Activated T-helper 1 cell treated with anti-CD3 and anti-CD28 coated beads, Interleukin-12 subunit alpha, Interleukin-12 subunit beta, Interleukin-2, Interleukin-4 antibody, amounts not matched to agents 30 ng/mL and 10 ng/mL and 1 ng/mL, durations not matched to agents 14 hours and 24 hours and 36 hours (primary cell): Measurements from ENCODE around the gene MLLT3. TPM values are rescaled to one million over a fixed set of nuclear protein-coding genes. Genes with fewer than 3 reads are reported as not detected.
A peak's percentile ranks its signal among the peaks of the same experiment; 100 is the strongest.

Experiments
- DNase-seq: peaks from one replicate; pipeline ENCODE4 v3.0.0; 2021; ENCODE audit warnings: low spot score
- H3K27ac Mint-ChIP-seq: one replicate; pipeline ENCODE4 v1.8.0; 2021; ENCODE audit warnings: mild to moderate bottlenecking, mixed read lengths
- H3K27me3 Mint-ChIP-seq: one replicate; pipeline ENCODE4 v1.8.0; 2022; ENCODE audit warnings: mild to moderate bottlenecking, moderate library complexity, mixed read lengths; ENCODE audit not compliant: insufficient read depth
- H3K36me3 Mint-ChIP-seq: one replicate; pipeline ENCODE4 v1.8.0; 2021; ENCODE audit warnings: low read depth, mixed read lengths
- H3K4me1 Mint-ChIP-seq: one replicate; pipeline ENCODE4 v1.8.0; 2021; ENCODE audit warnings: low read depth, mixed read lengths
- H3K4me3 Mint-ChIP-seq: one replicate; pipeline ENCODE4 v1.8.0; 2021; ENCODE audit warnings: mild to moderate bottlenecking, moderate library complexity, mixed read lengths
- H3K9me3 Mint-ChIP-seq: one replicate; pipeline ENCODE4 v1.8.0; 2021; ENCODE audit warnings: mixed read lengths
- intact Hi-C: fragments of 100-400 bp; cut with micrococcal nuclease; formaldehyde crosslinking; loops from one replicate; pipeline ENCODE4 v1.15.1; 2024
- total RNA-seq: library from RNA; stranded (reverse); gene quantifications from 2 replicates; pipeline ENCODE4 v1.2.3, GENCODE V29; 2022

MLLT3 gene
- total RNA-seq, 1 donor from 2014 or later: 36.4 TPM

DNA sequence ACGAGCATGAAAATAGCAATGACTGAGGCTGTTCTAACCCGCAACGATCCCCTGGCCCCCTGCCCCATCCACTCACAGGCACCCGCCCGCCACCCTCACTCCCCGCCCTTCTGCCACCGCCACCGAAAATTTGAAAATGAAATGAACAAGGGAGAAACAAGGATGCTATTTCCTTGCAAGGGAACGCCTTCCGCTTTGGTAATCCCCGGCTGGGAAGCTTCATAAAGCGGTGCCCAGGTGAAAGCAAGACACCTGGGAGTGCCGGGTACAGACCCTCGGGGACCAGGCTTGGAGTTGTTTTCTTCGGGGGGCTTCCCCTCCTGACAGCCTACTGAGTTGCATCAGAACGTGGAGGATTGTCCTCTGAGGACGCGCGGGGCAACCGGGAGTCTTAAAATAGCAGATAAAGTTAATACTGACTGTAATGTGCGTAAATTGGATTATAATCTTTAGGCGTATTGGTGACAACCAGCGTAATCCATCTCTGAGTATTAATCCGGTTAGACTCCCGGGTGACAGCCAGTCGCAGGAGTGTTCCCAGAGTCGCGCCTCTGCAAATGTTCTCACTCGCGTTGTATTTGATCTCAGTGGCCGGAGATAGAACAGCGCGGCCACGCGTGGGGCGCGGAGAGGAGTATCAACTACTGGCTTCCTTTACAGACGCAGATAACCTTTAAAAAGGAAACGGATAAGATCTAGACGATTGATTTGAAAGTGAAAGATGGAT is 885 bp upstream of the MLLT3 start:
- peak overlapping the region; percentile 87 for H3K27ac Mint-ChIP-seq
- no peaks in the 10 kb centered on the region for H3K27me3 Mint-ChIP-seq
- peaks cover 45% of the 10 kb centered on the region for H3K4me1 Mint-ChIP-seq
- peaks cover 19% of the 10 kb centered on the region for H3K36me3 Mint-ChIP-seq
- no peaks in the 10 kb centered on the region for H3K9me3 Mint-ChIP-seq
- intact Hi-C loops: loop anchor here (1.0 to 10.0 kb wide), 16 partner anchors 22 to 1441 kb away; partner anchors contain the start of genes HACD4 and RPS6
- H3K4me3 Mint-ChIP-seq: peak overlapping the region; percentile 88
- peak; percentile 64 for DNase-seq

GRCh38 chr9:20621471-20622329 is 599 bp downstream of the MLLT3 start:
- Mint-ChIP-seq H3K9me3 (no peaks in the 10 kb centered on the region), H3K27me3 (no peaks in the 10 kb centered on the region), H3K36me3 (peaks cover 19% of the 10 kb centered on the region), H3K4me3 (peak overlapping the region; percentile 88), H3K27ac (peak overlapping the region; percentile 99), H3K4me1 (peaks cover 57% of the 10 kb centered on the region)
- intact Hi-C loops: loop anchor here (1.0 to 10.0 kb wide), 19 partner anchors 59 to 1439 kb away; partner anchors contain the start of genes FOCAD, HACD4 and RPS6
- peak; percentile 45 for DNase-seq

DNA sequence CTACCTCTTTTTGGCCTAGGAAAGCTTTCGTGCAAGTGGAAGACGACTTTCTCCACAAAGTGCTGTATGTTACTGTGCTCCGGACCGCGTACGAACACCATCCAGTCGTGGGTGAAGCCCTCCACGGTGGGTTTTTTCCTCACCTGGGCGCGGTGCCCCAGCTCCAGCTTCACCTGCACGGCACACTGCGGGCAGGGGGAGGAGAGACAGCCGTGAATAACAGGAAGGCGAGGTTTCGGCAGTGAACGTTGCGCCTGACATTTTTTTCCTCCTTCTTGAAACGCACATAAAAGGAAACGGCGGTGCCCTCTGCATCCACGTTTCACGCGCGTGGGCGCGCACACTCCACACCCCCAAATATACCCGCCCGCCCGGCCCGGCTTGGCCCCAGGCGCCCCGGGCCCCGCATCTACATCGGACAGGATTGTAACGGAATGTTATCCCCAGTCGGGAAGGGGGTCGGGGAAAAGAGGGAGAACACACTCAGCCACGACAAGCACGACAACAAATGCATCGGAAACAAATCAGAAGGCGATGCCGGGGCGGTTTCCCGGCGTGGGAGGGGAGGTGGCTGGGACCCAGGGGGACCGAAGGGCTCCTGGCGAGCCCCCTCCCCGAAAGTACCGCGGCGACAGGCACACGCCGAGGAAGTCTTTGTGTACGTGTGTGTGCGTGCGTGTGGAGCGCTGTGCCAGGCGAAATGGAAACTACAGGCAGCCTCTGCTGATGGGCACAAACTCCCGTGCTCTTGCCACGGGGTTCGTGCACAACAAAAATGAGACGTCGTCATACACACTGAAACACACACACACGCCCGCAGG is 1.4 kb downstream of the MLLT3 start:
- Mint-ChIP-seq H3K36me3 (peaks cover 19% of the 10 kb centered on the region), H3K27me3 (no peaks in the 10 kb centered on the region), H3K27ac (peak overlapping the region; percentile 99), H3K4me1 (peaks cover 65% of the 10 kb centered on the region), H3K4me3 (peak overlapping the region; percentile 88), H3K9me3 (no peaks in the 10 kb centered on the region)
- peak; percentile 40 for DNase-seq
- intact Hi-C loops: loop anchor here (1.0 to 10.0 kb wide), 7 partner anchors 17 to 1439 kb away; partner anchors contain the start of gene RPS6

DNA sequence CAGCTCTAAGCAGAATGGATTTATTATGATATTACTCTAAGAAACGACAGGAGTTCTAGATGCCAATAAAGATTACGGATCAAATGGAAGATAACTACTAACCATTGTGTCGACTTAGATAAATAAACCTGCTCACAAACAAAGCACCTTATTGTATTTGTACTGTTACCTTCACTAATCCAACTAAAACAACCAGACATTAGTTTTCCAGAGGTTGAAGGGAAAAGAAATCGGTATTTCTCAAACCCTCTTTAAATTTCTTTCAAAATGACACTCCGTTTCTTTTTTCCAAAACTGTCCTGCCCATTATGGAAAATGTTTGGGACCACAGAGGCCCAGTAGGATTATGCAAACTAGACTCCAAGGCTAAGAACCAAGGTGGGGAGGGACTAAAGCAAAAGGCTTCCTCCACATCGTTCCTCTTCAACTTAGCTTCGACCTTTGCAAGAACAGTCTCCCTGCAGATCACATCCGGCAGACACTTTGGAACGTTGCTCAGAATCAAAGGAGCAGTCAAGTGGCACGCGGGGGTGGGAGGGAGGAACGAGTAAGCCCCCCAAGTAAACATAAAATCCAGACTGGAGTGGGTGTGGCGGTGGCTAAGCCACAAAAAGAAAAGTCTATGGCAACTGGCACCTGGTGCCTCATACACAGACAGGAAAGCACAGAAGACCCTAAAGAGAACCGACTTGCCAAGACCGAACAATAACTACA is 2.7 kb downstream of the MLLT3 start:
- Mint-ChIP-seq H3K36me3 (peaks cover 23% of the 10 kb centered on the region), H3K4me3 (peak overlapping the region; percentile 89), H3K9me3 (no peaks in the 10 kb centered on the region), H3K27ac (peak overlapping the region; percentile 81), H3K27me3 (no peaks in the 10 kb centered on the region), H3K4me1 (peaks cover 63% of the 10 kb centered on the region)
- no peak for DNase-seq
- intact Hi-C loops: loop anchor here (1.0 to 10.0 kb wide), 8 partner anchors 9 to 1437 kb away; partner anchors contain the start of gene RPS6

DNA sequence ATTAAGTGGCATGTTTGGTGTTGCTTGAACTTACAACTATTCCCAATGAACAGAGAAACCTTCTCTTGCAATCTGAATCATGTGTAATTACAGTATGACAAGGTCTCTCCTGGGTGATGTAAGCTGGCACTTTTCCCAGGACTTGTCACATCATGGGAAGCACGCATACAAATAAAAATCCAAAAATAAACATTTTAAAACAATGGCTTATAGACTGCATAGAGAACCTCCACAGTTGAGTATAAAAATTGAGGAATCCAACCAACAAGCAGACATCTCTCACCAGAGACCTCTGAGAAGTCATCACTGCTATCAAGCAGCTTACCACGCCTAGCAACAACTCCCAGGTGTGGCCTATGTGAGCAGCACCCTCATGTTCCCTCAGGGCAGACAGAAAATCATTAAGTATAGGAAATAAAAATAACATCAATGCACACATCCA is 3.9 kb downstream of the MLLT3 start:
- H3K4me1 Mint-ChIP-seq: peaks cover 53% of the 10 kb centered on the region
- H3K27me3 Mint-ChIP-seq: no peaks in the 10 kb centered on the region
- no peaks in the 10 kb centered on the region for H3K9me3 Mint-ChIP-seq
- peak overlapping the region; percentile 13 for H3K27ac Mint-ChIP-seq
- intact Hi-C loops: no loop called here
- H3K36me3 Mint-ChIP-seq: peaks cover 27% of the 10 kb centered on the region
- H3K4me3 Mint-ChIP-seq: peak overlapping the region; percentile 89
- no peak for DNase-seq

DNA sequence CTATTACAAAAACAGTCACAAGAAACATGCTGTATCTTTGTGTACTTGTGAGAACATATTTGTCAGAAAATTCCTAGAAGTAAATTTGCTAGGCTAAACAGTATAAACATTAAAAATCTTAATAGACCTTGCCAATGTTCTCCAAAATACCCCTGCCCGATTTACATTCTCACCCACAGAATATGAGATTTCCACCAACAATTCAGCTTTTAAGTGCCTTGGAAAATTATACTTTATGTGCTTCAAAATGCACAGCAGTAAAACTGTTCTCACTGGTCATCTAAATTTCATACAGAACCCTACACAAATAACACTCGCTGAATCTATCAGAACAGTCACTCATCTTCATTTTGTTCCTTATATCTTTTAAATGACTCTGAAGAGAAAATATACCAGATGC is 5.5 kb downstream of the MLLT3 start:
- DNase-seq: no peak
- Mint-ChIP-seq H3K4me1 (peaks cover 59% of the 10 kb centered on the region), H3K27ac (no peak overlapping the region), H3K27me3 (no peaks in the 10 kb centered on the region), H3K36me3 (peaks cover 31% of the 10 kb centered on the region), H3K4me3 (no peak overlapping the region), H3K9me3 (no peaks in the 10 kb centered on the region)
- intact Hi-C loops: no loop called here

- DNase-seq: no peak
- Mint-ChIP-seq H3K36me3 (peaks cover 26% of the 10 kb centered on the region), H3K27ac (no peak overlapping the region), H3K9me3 (no peaks in the 10 kb centered on the region), H3K4me3 (no peak overlapping the region), H3K27me3 (no peaks in the 10 kb centered on the region), H3K4me1 (peaks cover 67% of the 10 kb centered on the region)
- intact Hi-C loops: no loop called here
Observed at GRCh38 chr9:20614602-20615216, 7.6 kb downstream of the MLLT3 start.

GRCh38 chr9:20611691-20612287 is 10.5 kb downstream of the MLLT3 start:
- no peak overlapping the region for H3K4me3 Mint-ChIP-seq
- H3K36me3 Mint-ChIP-seq: peaks cover 12% of the 10 kb centered on the region
- H3K27ac Mint-ChIP-seq: no peak overlapping the region
- DNase-seq: no peak
- intact Hi-C loops: no loop called here
- H3K4me1 Mint-ChIP-seq: peaks cover 55% of the 10 kb centered on the region
- H3K27me3 Mint-ChIP-seq: no peaks in the 10 kb centered on the region
- H3K9me3 Mint-ChIP-seq: no peaks in the 10 kb centered on the region

- intact Hi-C loops: loop anchor here (1.0 kb wide), 1 partner anchor 9 kb away; no protein-coding TSS in a partner anchor
- H3K27me3 Mint-ChIP-seq: no peaks in the 10 kb centered on the region
- no peak overlapping the region for H3K4me3 Mint-ChIP-seq
- peaks cover 56% of the 10 kb centered on the region for H3K4me1 Mint-ChIP-seq
- H3K9me3 Mint-ChIP-seq: no peaks in the 10 kb centered on the region
- no peak overlapping the region for H3K27ac Mint-ChIP-seq
- DNase-seq: no peak
- H3K36me3 Mint-ChIP-seq: peaks cover 12% of the 10 kb centered on the region
Observed at GRCh38 chr9:20610591-20610990, 11.7 kb downstream of the MLLT3 start.

- no peak overlapping the region for H3K4me3 Mint-ChIP-seq
- H3K36me3 Mint-ChIP-seq: peaks cover 4% of the 10 kb centered on the region
- no peaks in the 10 kb centered on the region for H3K27me3 Mint-ChIP-seq
- no peak for DNase-seq
- H3K4me1 Mint-ChIP-seq: peaks cover 64% of the 10 kb centered on the region
- intact Hi-C loops: no loop called here
- H3K9me3 Mint-ChIP-seq: no peaks in the 10 kb centered on the region
- no peak overlapping the region for H3K27ac Mint-ChIP-seq
Observed at GRCh38 chr9:20608582-20608981, 13.7 kb downstream of the MLLT3 start.

GRCh38 chr9:20606652-20607051 is 15.6 kb downstream of the MLLT3 start:
- Mint-ChIP-seq H3K4me1 (peaks cover 68% of the 10 kb centered on the region), H3K4me3 (peak overlapping the region; percentile 10), H3K36me3 (peaks cover 6% of the 10 kb centered on the region), H3K9me3 (no peaks in the 10 kb centered on the region), H3K27me3 (no peaks in the 10 kb centered on the region), H3K27ac (no peak overlapping the region)
- intact Hi-C loops: no loop called here
- DNase-seq: no peak
